Stomach (tissue), 4 donors: ENCODE data around the gene ZNF157.

Source experiments
- EP300 ChIP-seq: sonication (generic); formaldehyde crosslinking; IDR thresholded peaks from one replicate; pipeline ENCODE4 v1.6.1; 2017; ENCODE audit warnings: antibody characterized with exemption
- TF ChIP-seq, protein P1 (sequence below), 7 experiments: fragments of 450-650 bp in 4 of 7; fragments of 200-600 bp in 3 of 7; sonication (generic) in 3 of 7; IDR thresholded peaks; one replicate each; pipeline ENCODE4 v1.5.1; 2016 to 2019; ENCODE audit warnings: antibody characterized with exemption in 7 of 7, control low read depth in 2 of 7, mild to moderate bottlenecking in 1 of 7

DNA sequence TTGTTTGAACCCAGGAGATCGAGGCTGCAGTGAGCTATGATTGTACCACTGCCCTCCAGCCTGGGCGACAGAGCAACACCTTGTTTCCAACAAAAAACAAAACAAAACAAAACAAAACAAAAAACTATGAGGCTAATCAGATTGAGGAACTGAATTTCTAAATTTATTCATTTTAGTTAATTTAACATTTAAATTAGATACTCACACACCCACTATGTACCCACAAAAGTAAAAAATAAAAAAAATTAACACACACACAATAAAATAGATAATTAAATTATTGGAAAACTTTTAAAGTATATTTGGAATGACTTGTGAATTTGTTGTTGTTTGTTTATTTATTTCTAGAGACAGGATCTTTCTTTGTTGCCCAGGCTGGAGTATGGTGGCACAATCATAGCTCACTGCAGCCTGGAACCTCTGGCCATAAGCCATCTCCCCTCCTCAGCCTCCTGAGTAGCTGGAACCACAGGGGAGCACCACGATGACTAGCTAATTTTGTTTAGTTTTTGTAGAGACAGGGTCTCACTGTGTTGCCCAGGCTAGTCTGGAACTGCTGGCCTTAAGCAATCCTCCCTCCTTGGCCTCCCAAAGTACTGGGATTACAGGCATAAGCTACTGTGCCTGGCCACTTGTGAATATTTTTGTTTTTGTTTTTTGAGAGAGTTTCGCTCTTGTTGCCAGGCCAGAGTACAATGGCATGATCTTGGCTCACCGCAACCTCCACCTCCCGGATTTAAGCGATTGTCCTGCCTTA lies 9.8 kb upstream of the ZNF157 start:
- TF ChIP-seq, protein P1, sequence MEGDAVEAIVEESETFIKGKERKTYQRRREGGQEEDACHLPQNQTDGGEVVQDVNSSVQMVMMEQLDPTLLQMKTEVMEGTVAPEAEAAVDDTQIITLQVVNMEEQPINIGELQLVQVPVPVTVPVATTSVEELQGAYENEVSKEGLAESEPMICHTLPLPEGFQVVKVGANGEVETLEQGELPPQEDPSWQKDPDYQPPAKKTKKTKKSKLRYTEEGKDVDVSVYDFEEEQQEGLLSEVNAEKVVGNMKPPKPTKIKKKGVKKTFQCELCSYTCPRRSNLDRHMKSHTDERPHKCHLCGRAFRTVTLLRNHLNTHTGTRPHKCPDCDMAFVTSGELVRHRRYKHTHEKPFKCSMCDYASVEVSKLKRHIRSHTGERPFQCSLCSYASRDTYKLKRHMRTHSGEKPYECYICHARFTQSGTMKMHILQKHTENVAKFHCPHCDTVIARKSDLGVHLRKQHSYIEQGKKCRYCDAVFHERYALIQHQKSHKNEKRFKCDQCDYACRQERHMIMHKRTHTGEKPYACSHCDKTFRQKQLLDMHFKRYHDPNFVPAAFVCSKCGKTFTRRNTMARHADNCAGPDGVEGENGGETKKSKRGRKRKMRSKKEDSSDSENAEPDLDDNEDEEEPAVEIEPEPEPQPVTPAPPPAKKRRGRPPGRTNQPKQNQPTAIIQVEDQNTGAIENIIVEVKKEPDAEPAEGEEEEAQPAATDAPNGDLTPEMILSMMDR (IDR thresholded peaks at IDR 0.05), result no peak
- TF ChIP-seq EP300, result no peak
